Measurements from ENCODE around the gene FAM43A. TPM values are rescaled to one million over a fixed set of nuclear protein-coding genes. Genes with fewer than 3 reads are reported as not detected.

FAM43A gene
- total RNA-seq, 2 experiments from 2014 or later: 7.5 to 21.6 TPM

GRCh38 chr3:194731506-194732073, 45.9 kb downstream of the FAM43A start:
- no peaks in the 10 kb centered on the region; the same call in 1 of the 2 replicates for H3K36me3 ChIP-seq (ENCODE audit: insufficient read depth, low read length)
- DNase-seq (ENCODE audit: low spot score): no peak
- H3K27ac ChIP-seq (ENCODE audit: low read depth, low read length, poor library complexity, severe bottlenecking): no peak overlapping the region
- H4K20me1 ChIP-seq (ENCODE audit: insufficient read depth, low read length): no peaks in the 10 kb centered on the region
- no TSS peak for BruUV-seq (replicated peaks)
- H3K9me2 ChIP-seq (ENCODE audit: insufficient read depth, low read length): no peaks in the 10 kb centered on the region
- no peak overlapping the region for H3K4me2 ChIP-seq (ENCODE audit: low read length)
- TF ChIP-seq, protein P1, sequence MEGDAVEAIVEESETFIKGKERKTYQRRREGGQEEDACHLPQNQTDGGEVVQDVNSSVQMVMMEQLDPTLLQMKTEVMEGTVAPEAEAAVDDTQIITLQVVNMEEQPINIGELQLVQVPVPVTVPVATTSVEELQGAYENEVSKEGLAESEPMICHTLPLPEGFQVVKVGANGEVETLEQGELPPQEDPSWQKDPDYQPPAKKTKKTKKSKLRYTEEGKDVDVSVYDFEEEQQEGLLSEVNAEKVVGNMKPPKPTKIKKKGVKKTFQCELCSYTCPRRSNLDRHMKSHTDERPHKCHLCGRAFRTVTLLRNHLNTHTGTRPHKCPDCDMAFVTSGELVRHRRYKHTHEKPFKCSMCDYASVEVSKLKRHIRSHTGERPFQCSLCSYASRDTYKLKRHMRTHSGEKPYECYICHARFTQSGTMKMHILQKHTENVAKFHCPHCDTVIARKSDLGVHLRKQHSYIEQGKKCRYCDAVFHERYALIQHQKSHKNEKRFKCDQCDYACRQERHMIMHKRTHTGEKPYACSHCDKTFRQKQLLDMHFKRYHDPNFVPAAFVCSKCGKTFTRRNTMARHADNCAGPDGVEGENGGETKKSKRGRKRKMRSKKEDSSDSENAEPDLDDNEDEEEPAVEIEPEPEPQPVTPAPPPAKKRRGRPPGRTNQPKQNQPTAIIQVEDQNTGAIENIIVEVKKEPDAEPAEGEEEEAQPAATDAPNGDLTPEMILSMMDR (conservative IDR thresholded peaks at IDR 0.05; ENCODE audit: low read length): no peak
- no peak for TF ChIP-seq EZH2phosphoT487 (IDR thresholded peaks at IDR 0.05; ENCODE audit: borderline replicate concordance, low read depth, low read length)
- intact Hi-C loops (cut with micrococcal nuclease; ENCODE audit: unreplicated experiment): no loop called here
- H3K79me2 ChIP-seq (ENCODE audit: insufficient read depth, low read depth, low read length): no peaks in the 10 kb centered on the region
- H3K4me3 ChIP-seq (ENCODE audit: low read depth, low read length, poor library complexity, severe bottlenecking): no peak overlapping the region
- peaks cover 41% of the 10 kb centered on the region for H3K4me1 ChIP-seq (ENCODE audit: insufficient read depth, low read length, poor library complexity, severe bottlenecking)
- CTCF ChIA-PET (ENCODE audit: unreplicated experiment): interaction anchor here (0.6 kb wide), 1 partner anchor 82 kb away, joined by 3 read pairs; no protein-coding TSS in a partner anchor
- no peak overlapping the region for H2AFZ ChIP-seq (ENCODE audit: low read length)
- peaks cover 9% of the 10 kb centered on the region; the same call in 1 of the 2 replicates for H3K9me3 ChIP-seq (ENCODE audit: low read length)
- POLR2A ChIA-PET: interaction anchor here (1.1 kb wide), 1 partner anchor 15 kb away, joined by 3 read pairs; no protein-coding TSS in a partner anchor

- Histone ChIP-seq H3K4me3 (ENCODE audit: low read depth, low read length, poor library complexity, severe bottlenecking) (no peak overlapping the region), H3K27ac (ENCODE audit: low read depth, low read length, poor library complexity, severe bottlenecking) (no peak overlapping the region), H3K36me3 (ENCODE audit: insufficient read depth, low read length) (no peaks in the 10 kb centered on the region; the same call in 1 of the 2 replicates), H3K4me1 (ENCODE audit: insufficient read depth, low read length, poor library complexity, severe bottlenecking) (peaks cover 51% of the 10 kb centered on the region), H3K4me2 (ENCODE audit: low read length) (no peak overlapping the region), H3K9me2 (ENCODE audit: insufficient read depth, low read length) (no peaks in the 10 kb centered on the region), H2AFZ (ENCODE audit: low read length) (no peak overlapping the region), H3K9me3 (ENCODE audit: low read length) (peaks cover 9% of the 10 kb centered on the region; the same call in 1 of the 2 replicates), H4K20me1 (ENCODE audit: insufficient read depth, low read length) (no peaks in the 10 kb centered on the region), H3K79me2 (ENCODE audit: insufficient read depth, low read depth, low read length) (no peaks in the 10 kb centered on the region)
- CTCF ChIA-PET (ENCODE audit: unreplicated experiment): no interaction called here
- TF ChIP-seq EZH2phosphoT487 (IDR thresholded peaks at IDR 0.05; ENCODE audit: borderline replicate concordance, low read depth, low read length): no peak
- TF ChIP-seq, protein P1 (conservative IDR thresholded peaks at IDR 0.05; ENCODE audit: low read length): no peak
- intact Hi-C loops (cut with micrococcal nuclease; ENCODE audit: unreplicated experiment): no loop called here
- DNase-seq (ENCODE audit: low spot score): no peak
- BruUV-seq (replicated peaks): no TSS peak
- POLR2A ChIA-PET: interaction anchor here (1.1 kb wide), 1 partner anchor 41 kb away, joined by 3 read pairs; no protein-coding TSS in a partner anchor
Observed at GRCh38 chr3:194732617-194733016, 46.9 kb downstream of the FAM43A start.

DNA sequence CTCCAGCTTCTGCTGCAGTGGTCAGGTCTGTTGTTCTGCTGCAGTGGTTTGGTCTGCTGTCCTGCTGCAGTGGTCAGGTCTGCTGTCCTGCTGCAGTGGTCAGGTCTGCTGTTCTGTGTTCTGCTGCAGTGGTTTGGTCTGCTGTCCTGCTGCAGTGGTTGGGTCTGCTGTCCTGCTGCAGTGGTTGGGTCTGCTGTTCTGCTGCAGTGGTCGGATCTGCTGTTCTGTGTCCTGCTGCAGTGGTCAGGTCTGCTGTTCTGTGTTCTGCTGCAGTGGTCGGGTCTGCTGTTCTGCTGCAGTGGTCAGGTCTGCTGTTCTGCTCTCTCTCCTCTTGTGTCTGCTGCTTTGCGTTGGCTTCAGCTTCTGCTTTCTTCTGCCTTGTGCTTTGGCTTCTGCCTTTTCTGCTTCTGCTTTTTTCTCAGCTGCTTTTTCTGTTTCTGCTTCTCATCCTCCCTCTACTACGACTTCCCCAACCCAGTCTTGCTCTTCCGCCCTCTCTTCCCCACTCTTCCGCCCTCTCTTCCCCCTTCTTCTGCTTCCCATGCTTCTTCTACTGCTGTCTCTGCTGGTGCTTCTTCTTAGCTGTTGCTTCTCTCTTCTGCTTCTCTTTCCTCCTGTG, 50.7 kb downstream of the FAM43A start:
- peak overlapping the region; percentile 31 for H3K27ac ChIP-seq (ENCODE audit: low read depth, low read length, poor library complexity, severe bottlenecking)
- H2AFZ ChIP-seq (ENCODE audit: low read length): no peak overlapping the region
- 0 out of 2 replicates have a peak, but pooled peaks cover 3% of the 10 kb centered on the region for H4K20me1 ChIP-seq (ENCODE audit: insufficient read depth, low read length)
- DNase-seq (ENCODE audit: low spot score): peak; percentile 78
- TF ChIP-seq EZH2phosphoT487 (IDR thresholded peaks at IDR 0.05; ENCODE audit: borderline replicate concordance, low read depth, low read length): no peak
- TF ChIP-seq, protein P1 (conservative IDR thresholded peaks at IDR 0.05; ENCODE audit: low read length): no peak
- H3K9me3 ChIP-seq (ENCODE audit: low read length): peaks cover 9% of the 10 kb centered on the region; the same call in 1 of the 2 replicates
- no peaks in the 10 kb centered on the region for H3K79me2 ChIP-seq (ENCODE audit: insufficient read depth, low read depth, low read length)
- POLR2A ChIA-PET: interaction anchor here (0.5 to 3.1 kb wide), 4 partner anchors 45 to 534 kb away, joined by 3 to 13 read pairs (median 4); partner anchors contain the start of gene LSG1
- H3K4me3 ChIP-seq (ENCODE audit: low read depth, low read length, poor library complexity, severe bottlenecking): no peak overlapping the region
- CTCF ChIA-PET (ENCODE audit: unreplicated experiment): no interaction called here
- peak overlapping the region; percentile 48 for H3K4me2 ChIP-seq (ENCODE audit: low read length)
- peaks cover 38% of the 10 kb centered on the region for H3K4me1 ChIP-seq (ENCODE audit: insufficient read depth, low read length, poor library complexity, severe bottlenecking)
- no TSS peak for BruUV-seq (replicated peaks)
- intact Hi-C loops (cut with micrococcal nuclease; ENCODE audit: unreplicated experiment): no loop called here
- H3K36me3 ChIP-seq (ENCODE audit: insufficient read depth, low read length): no peaks in the 10 kb centered on the region; the same call in 1 of the 2 replicates
- H3K9me2 ChIP-seq (ENCODE audit: insufficient read depth, low read length): no peaks in the 10 kb centered on the region

Measured in OCI-LY7 (cell line).